Central memory CD8-positive, alpha-beta T cell (primary cell): ENCODE measurements around the gene SLC6A1.
A peak's percentile ranks its signal among the peaks of the same experiment; 100 is the strongest.
"Not testable (repeated sequence)": the region's sequence is repeated elsewhere in the genome, so short reads cannot be mapped to it uniquely, and the experiment has no call there.

Experiments
- ATAC-seq: fragments of 150-1000 bp; cut with Tn5 transposase; replicated peaks from 2 replicates; pipeline ENCODE4 v1.10.0; 2022; ENCODE audit warnings: mild to moderate bottlenecking, moderate FRiP score, moderate number of reproducible peaks; ENCODE audit not compliant: poor library complexity, severe bottlenecking; ENCODE audit errors: extremely low read depth
- DNase-seq, 2 donors: peaks; one replicate each; pipeline ENCODE4 v3.0.0; 2021; ENCODE audit warnings: low spot score in 2 of 2
- H3K27ac Mint-ChIP-seq: one replicate; pipeline ENCODE4 v1.8.0; 2022; ENCODE audit warnings: low read depth, mild to moderate bottlenecking, moderate library complexity, mixed read lengths
- H3K27me3 Mint-ChIP-seq: one replicate; pipeline ENCODE4 v1.8.0; 2022; ENCODE audit warnings: mixed read lengths
- H3K36me3 Mint-ChIP-seq: one replicate; pipeline ENCODE4 v1.8.0; 2022; ENCODE audit warnings: mild to moderate bottlenecking, moderate library complexity, mixed read lengths; ENCODE audit not compliant: insufficient read depth
- H3K4me1 Mint-ChIP-seq: one replicate; pipeline ENCODE4 v1.8.0; 2022; ENCODE audit warnings: mixed read lengths
- H3K4me3 Mint-ChIP-seq: one replicate; pipeline ENCODE4 v1.8.0; 2022; ENCODE audit warnings: mild to moderate bottlenecking, moderate library complexity, mixed read lengths
- H3K9me3 Mint-ChIP-seq: one replicate; pipeline ENCODE4 v1.8.0; 2022; ENCODE audit warnings: mixed read lengths

SLC6A1 gene

GRCh38 chr3:11053926-11054503, 61.5 kb downstream of the SLC6A1 start:
- no peak overlapping the region for H3K4me3 Mint-ChIP-seq
- DNase-seq, result no peak
- H3K36me3 Mint-ChIP-seq, result peaks cover 2% of the 10 kb centered on the region
- H3K27me3 Mint-ChIP-seq, result peaks cover 62% of the 10 kb centered on the region
- H3K27ac Mint-ChIP-seq, result no peak overlapping the region
- H3K4me1 Mint-ChIP-seq, result no peaks in the 10 kb centered on the region
- no peak for ATAC-seq
- no peaks in the 10 kb centered on the region for H3K9me3 Mint-ChIP-seq

GRCh38 chr3:11054739-11055438, 62.3 kb downstream of the SLC6A1 start:
- Mint-ChIP-seq H3K4me3 (no peak overlapping the region), H3K27me3 (peaks cover 53% of the 10 kb centered on the region), H3K4me1 (no peaks in the 10 kb centered on the region), H3K36me3 (peaks cover 2% of the 10 kb centered on the region), H3K9me3 (no peaks in the 10 kb centered on the region), H3K27ac (no peak overlapping the region)
- ATAC-seq (no peak), DNase-seq (no peak)

- ATAC-seq, result no peak
- no peak for DNase-seq
- H3K27me3 Mint-ChIP-seq, result peaks cover 47% of the 10 kb centered on the region
- no peaks in the 10 kb centered on the region for H3K4me1 Mint-ChIP-seq
- H3K4me3 Mint-ChIP-seq, result no peak overlapping the region
- peaks cover 2% of the 10 kb centered on the region for H3K36me3 Mint-ChIP-seq
- no peaks in the 10 kb centered on the region for H3K9me3 Mint-ChIP-seq
- no peak overlapping the region for H3K27ac Mint-ChIP-seq
These were observed 62.9 kb downstream of the SLC6A1 start for GRCh38 chr3:11055496-11055895.

GRCh38 chr3:11056531-11057050, 64.0 kb downstream of the SLC6A1 start:
- Mint-ChIP-seq H3K36me3 (peaks cover 2% of the 10 kb centered on the region), H3K4me1 (no peaks in the 10 kb centered on the region), H3K27ac (no peak overlapping the region), H3K27me3 (peaks cover 44% of the 10 kb centered on the region), H3K9me3 (no peaks in the 10 kb centered on the region), H3K4me3 (no peak overlapping the region)
- DNase-seq, result no peak
- no peak for ATAC-seq

- no peak overlapping the region for H3K4me3 Mint-ChIP-seq
- H3K27ac Mint-ChIP-seq, result no peak overlapping the region
- H3K36me3 Mint-ChIP-seq, result peaks cover 2% of the 10 kb centered on the region
- DNase-seq (no peak), ATAC-seq (no peak)
- H3K9me3 Mint-ChIP-seq, result no peaks in the 10 kb centered on the region
- H3K27me3 Mint-ChIP-seq, result peaks cover 44% of the 10 kb centered on the region
- no peaks in the 10 kb centered on the region for H3K4me1 Mint-ChIP-seq
These were observed 65.1 kb downstream of the SLC6A1 start for GRCh38 chr3:11057655-11058054.

- Mint-ChIP-seq H3K4me1 (no peaks in the 10 kb centered on the region), H3K27ac (no peak overlapping the region)
These were observed 66.7 kb downstream of the SLC6A1 start for GRCh38 chr3:11059090-11059798.

GRCh38 chr3:11059799-11060115, 67.2 kb downstream of the SLC6A1 start:
- DNase-seq (no peak), ATAC-seq (no peak)
- Mint-ChIP-seq H3K27me3 (peaks cover 33% of the 10 kb centered on the region), H3K36me3 (peaks cover 2% of the 10 kb centered on the region), H3K4me1 (no peaks in the 10 kb centered on the region), H3K9me3 (no peaks in the 10 kb centered on the region), H3K4me3 (no peak overlapping the region), H3K27ac (no peak overlapping the region)

More at GRCh38 chr3:11059090-11059798, 66.7 kb downstream of the SLC6A1 start:
- ATAC-seq (no peak), DNase-seq (no peak)
- Mint-ChIP-seq H3K36me3 (peaks cover 2% of the 10 kb centered on the region), H3K9me3 (no peaks in the 10 kb centered on the region), H3K4me3 (no peak overlapping the region), H3K27me3 (peaks cover 33% of the 10 kb centered on the region)

GRCh38 chr3:11060500-11061251, 68.1 kb downstream of the SLC6A1 start:
- DNase-seq (no peak), ATAC-seq (peak; percentile 19)
- H3K4me3 Mint-ChIP-seq, result no peak overlapping the region
- H3K27me3 Mint-ChIP-seq, result peaks cover 33% of the 10 kb centered on the region
- H3K36me3 Mint-ChIP-seq, result peaks cover 2% of the 10 kb centered on the region
- no peaks in the 10 kb centered on the region for H3K9me3 Mint-ChIP-seq
- no peaks in the 10 kb centered on the region for H3K4me1 Mint-ChIP-seq
- H3K27ac Mint-ChIP-seq, result no peak overlapping the region

- DNase-seq, H3K4me1 Mint-ChIP-seq, H3K36me3 Mint-ChIP-seq, H3K9me3 Mint-ChIP-seq, ATAC-seq, H3K27ac Mint-ChIP-seq, H3K4me3 Mint-ChIP-seq: not testable (repeated sequence)
- peaks cover 32% of the 10 kb centered on the region for H3K27me3 Mint-ChIP-seq
These were observed 68.8 kb downstream of the SLC6A1 start for GRCh38 chr3:11061268-11061871.

GRCh38 chr3:11062704-11063103, 70.2 kb downstream of the SLC6A1 start:
- Mint-ChIP-seq H3K27me3 (peaks cover 24% of the 10 kb centered on the region), H3K27ac (no peak overlapping the region), H3K4me3 (no peak overlapping the region), H3K9me3 (no peaks in the 10 kb centered on the region), H3K36me3 (no peaks in the 10 kb centered on the region), H3K4me1 (no peaks in the 10 kb centered on the region)
- DNase-seq (no peak), ATAC-seq (no peak)

GRCh38 chr3:11071096-11071755, 78.7 kb downstream of the SLC6A1 start:
- Mint-ChIP-seq H3K9me3 (no peaks in the 10 kb centered on the region), H3K27me3 (peaks cover 44% of the 10 kb centered on the region), H3K36me3 (no peaks in the 10 kb centered on the region), H3K27ac (no peak overlapping the region), H3K4me3 (no peak overlapping the region), H3K4me1 (no peaks in the 10 kb centered on the region)
- DNase-seq (no peak), ATAC-seq (no peak)

GRCh38 chr3:11072631-11073030, 80.1 kb downstream of the SLC6A1 start:
- Mint-ChIP-seq H3K9me3 (no peaks in the 10 kb centered on the region), H3K4me3 (no peak overlapping the region), H3K27me3 (peaks cover 41% of the 10 kb centered on the region), H3K4me1 (no peaks in the 10 kb centered on the region), H3K36me3 (no peaks in the 10 kb centered on the region), H3K27ac (no peak overlapping the region)
- DNase-seq (no peak), ATAC-seq (no peak)
